Measurements from ENCODE around the gene OSBPL7. TPM values are rescaled to one million over a fixed set of nuclear protein-coding genes. Genes with fewer than 3 reads are reported as not detected.

The OSBPL7 gene
- total and polyA plus RNA-seq, 2 of the 13 experiments (the other 11 are each of a cell fraction or from before 2014, with no cell fraction given): 4.7 to 6.6 TPM

DNA sequence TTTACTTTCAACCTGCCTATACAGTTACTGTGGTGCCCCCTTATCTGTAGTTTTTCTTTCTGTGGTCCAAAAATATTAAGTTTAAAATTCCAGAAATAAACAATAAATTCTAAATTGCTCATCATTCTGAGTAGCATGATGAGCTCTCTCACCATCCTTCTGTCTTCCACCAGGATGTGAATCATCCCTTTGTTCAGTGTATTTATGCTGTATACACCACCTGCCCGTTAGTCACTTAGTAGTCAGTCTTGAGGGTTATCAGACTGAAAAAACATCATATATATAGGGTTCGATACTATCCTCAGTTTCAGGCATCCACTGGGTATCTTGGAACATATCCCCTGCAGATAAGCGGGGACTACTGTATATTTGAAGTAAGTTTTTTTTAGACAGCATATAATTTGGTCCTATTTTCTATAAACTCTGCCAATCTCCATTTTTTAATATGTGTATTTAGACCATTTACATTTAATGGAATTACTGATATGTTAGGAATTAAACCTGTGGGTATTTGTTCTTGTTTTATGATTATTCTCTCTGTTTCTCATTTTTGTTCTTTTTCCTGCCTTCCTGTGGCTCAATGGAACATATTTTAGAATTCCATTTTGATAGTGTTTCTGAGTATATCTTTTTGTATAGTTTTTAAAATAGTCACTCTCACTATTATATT is 57.5 kb downstream of the OSBPL7 start (continued):
- TF ChIP-seq GTF2F1 (IDR thresholded peaks at IDR 0.05; ENCODE audit: low read length): no peak
- TF ChIP-seq, protein P1, sequence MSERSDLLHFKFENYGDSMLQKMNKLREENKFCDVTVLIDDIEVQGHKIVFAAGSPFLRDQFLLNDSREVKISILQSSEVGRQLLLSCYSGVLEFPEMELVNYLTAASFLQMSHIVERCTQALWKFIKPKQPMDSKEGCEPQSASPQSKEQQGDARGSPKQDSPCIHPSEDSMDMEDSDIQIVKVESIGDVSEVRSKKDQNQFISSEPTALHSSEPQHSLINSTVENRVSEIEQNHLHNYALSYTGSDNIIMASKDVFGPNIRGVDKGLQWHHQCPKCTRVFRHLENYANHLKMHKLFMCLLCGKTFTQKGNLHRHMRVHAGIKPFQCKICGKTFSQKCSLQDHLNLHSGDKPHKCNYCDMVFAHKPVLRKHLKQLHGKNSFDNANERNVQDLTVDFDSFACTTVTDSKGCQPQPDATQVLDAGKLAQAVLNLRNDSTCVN (CRISPR knock-in tag; IDR thresholded peaks at IDR 0.05; ENCODE audit: borderline replicate concordance): no peak
- TF ChIP-seq, protein P2, sequence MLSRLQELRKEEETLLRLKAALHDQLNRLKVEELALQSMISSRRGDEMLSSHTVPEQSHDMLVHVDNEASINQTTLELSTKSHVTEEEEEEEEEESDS (CRISPR knock-in tag; IDR thresholded peaks at IDR 0.05; ENCODE audit: borderline replicate concordance): no peak
- no peak for TF ChIP-seq RXRA (CRISPR knock-in tag; IDR thresholded peaks at IDR 0.05)
- TF ChIP-seq, protein P3, sequence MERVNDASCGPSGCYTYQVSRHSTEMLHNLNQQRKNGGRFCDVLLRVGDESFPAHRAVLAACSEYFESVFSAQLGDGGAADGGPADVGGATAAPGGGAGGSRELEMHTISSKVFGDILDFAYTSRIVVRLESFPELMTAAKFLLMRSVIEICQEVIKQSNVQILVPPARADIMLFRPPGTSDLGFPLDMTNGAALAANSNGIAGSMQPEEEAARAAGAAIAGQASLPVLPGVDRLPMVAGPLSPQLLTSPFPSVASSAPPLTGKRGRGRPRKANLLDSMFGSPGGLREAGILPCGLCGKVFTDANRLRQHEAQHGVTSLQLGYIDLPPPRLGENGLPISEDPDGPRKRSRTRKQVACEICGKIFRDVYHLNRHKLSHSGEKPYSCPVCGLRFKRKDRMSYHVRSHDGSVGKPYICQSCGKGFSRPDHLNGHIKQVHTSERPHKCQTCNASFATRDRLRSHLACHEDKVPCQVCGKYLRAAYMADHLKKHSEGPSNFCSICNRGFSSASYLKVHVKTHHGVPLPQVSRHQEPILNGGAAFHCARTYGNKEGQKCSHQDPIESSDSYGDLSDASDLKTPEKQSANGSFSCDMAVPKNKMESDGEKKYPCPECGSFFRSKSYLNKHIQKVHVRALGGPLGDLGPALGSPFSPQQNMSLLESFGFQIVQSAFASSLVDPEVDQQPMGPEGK (CRISPR knock-in tag; IDR thresholded peaks at IDR 0.05): no peak

DNA sequence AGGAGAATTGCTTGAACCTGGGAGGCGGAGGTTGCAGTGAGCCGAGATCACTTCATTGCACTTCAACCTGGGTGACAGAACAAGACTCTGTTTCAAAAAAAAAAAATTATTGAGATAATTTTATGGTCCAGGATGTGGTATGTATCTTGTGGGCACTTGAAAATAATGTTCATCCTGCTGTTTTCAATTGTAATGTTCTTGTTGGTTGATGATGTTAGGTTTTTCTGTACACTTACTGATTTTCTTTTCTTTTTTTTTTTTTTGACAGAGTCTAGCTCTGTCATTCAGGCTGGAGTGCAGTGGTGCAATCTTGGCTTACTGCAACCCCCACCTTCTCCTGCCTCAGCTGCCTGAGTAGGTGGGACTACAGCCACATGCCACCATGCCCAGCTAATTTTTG is 58.9 kb downstream of the OSBPL7 start:
- ChIA-PET CTCF (ENCODE audit: low intra/inter-chr PET ratio, low total read pairs) (no interaction called here), POLR2A (no interaction called here)
- H3K79me2 ChIP-seq (ENCODE audit: insufficient read depth, low read length): no peaks in the 10 kb centered on the region
- no peaks in the 10 kb centered on the region for H4K20me1 ChIP-seq (ENCODE audit: insufficient read depth, low read length)
- ATAC-seq (no peak), FAIRE-seq (no peak), DNase-seq (ENCODE audit: low spot score) (no peak)
- H3K4me3 ChIP-seq (replicated peaks in 1 of 3; ENCODE audit: insufficient read depth in 1 of 3, low read depth in 2 of 3, low read length in 3 of 3): no peak overlapping the region
- H3K27ac ChIP-seq (ENCODE audit: extremely low read length, insufficient read depth, low read length): no peak overlapping the region
- H3K9me3 ChIP-seq (ENCODE audit: low read length): no peaks in the 10 kb centered on the region; the same call in 1 of the 2 replicates
- no peaks in the 10 kb centered on the region for H3K4me1 ChIP-seq (ENCODE audit: insufficient read depth, low read length)
- WGBS (ENCODE audit: low lambda C conversion rate): 46% methylated on average over 2 of the region's 2 CpGs
- H3K4me2 ChIP-seq (ENCODE audit: low read depth, low read length): no peak overlapping the region
- H3K27me3 ChIP-seq (ENCODE audit: control insufficient read depth in 1 of 2, insufficient read depth in 2 of 2, low read length in 2 of 2): peaks cover 2 to 6% of the 10 kb centered on the region in 2 experiments; a peak in 2 of 5 replicates
- no peak overlapping the region for H2AFZ ChIP-seq (ENCODE audit: low read length)
- BruUV-seq (replicated peaks): no TSS peak
- in situ Hi-C loops (cut with HindIII; ENCODE audit: extremely low pct_ligation_motif_present, low pct_unique_long_range_greater_than_20kb): no loop called here
- intact Hi-C loops (cut with micrococcal nuclease; ENCODE audit: unreplicated experiment): no loop called here
- H3K36me3 ChIP-seq (replicated peaks in 1 of 2; ENCODE audit: control insufficient read depth in 1 of 2, insufficient read depth in 2 of 2, low read length in 2 of 2): no peaks in the 10 kb centered on the region
- H3K9ac ChIP-seq (ENCODE audit: insufficient read depth, low read depth, low read length): no peak overlapping the region
- TF ChIP-seq, protein P4, sequence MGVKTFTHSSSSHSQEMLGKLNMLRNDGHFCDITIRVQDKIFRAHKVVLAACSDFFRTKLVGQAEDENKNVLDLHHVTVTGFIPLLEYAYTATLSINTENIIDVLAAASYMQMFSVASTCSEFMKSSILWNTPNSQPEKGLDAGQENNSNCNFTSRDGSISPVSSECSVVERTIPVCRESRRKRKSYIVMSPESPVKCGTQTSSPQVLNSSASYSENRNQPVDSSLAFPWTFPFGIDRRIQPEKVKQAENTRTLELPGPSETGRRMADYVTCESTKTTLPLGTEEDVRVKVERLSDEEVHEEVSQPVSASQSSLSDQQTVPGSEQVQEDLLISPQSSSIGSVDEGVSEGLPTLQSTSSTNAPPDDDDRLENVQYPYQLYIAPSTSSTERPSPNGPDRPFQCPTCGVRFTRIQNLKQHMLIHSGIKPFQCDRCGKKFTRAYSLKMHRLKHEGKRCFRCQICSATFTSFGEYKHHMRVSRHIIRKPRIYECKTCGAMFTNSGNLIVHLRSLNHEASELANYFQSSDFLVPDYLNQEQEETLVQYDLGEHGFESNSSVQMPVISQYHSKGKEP (CRISPR knock-in tag; IDR thresholded peaks at IDR 0.05): no peak
- no peak for TF ChIP-seq SOX5 (CRISPR knock-in tag; IDR thresholded peaks at IDR 0.05; ENCODE audit: borderline replicate concordance)
- no peak for TF ChIP-seq IKZF4 (CRISPR knock-in tag; IDR thresholded peaks at IDR 0.05; ENCODE audit: borderline replicate concordance, low read depth, not compliant biosample characterization)
- no peak for TF ChIP-seq ZNF354B (CRISPR knock-in tag; IDR thresholded peaks at IDR 0.05)
- TF ChIP-seq ZNF563 (CRISPR knock-in tag; IDR thresholded peaks at IDR 0.05): no peak
- TF ChIP-seq, protein P5, sequence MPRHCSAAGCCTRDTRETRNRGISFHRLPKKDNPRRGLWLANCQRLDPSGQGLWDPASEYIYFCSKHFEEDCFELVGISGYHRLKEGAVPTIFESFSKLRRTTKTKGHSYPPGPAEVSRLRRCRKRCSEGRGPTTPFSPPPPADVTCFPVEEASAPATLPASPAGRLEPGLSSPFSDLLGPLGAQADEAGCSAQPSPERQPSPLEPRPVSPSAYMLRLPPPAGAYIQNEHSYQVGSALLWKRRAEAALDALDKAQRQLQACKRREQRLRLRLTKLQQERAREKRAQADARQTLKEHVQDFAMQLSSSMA (CRISPR knock-in tag; IDR thresholded peaks at IDR 0.05): no peak
- TF ChIP-seq ZNF879 (CRISPR knock-in tag; IDR thresholded peaks at IDR 0.05): no peak
- no peak for TF ChIP-seq CEBPG (CRISPR knock-in tag; IDR thresholded peaks at IDR 0.05)
- TF ChIP-seq ZKSCAN5 (CRISPR knock-in tag; IDR thresholded peaks at IDR 0.05): no peak
- no peak for TF ChIP-seq MIER3 (CRISPR knock-in tag; IDR thresholded peaks at IDR 0.05; ENCODE audit: borderline replicate concordance)
- TF ChIP-seq, protein P6, sequence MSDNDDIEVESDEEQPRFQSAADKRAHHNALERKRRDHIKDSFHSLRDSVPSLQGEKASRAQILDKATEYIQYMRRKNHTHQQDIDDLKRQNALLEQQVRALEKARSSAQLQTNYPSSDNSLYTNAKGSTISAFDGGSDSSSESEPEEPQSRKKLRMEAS (IDR thresholded peaks at IDR 0.05): no peak
- no peak for TF ChIP-seq EZH2 (conservative IDR thresholded peaks at IDR 0.05; ENCODE audit: low read depth, low read length)
- no peak for TF ChIP-seq RAD51 (IDR thresholded peaks at IDR 0.05; ENCODE audit: borderline replicate concordance)
- no peak for TF ChIP-seq ZFP36L1 (CRISPR knock-in tag; IDR thresholded peaks at IDR 0.05)

Data from HepG2 (cell line).